Measurements from ENCODE around the gene STARD10. TPM values are rescaled to one million over a fixed set of nuclear protein-coding genes. Genes with fewer than 3 reads are reported as not detected.

STARD10 gene
- total RNA-seq, 4 donors from 2014 or later: 42.2 to 83.1 (median 49.4) TPM

- peak overlapping the region; percentile 11 to 48 (median 44) for H3K27ac ChIP-seq
- no peaks in the 10 kb centered on the region for H3K27me3 ChIP-seq
- DNase-seq: no peak
- 57% methylated on average over 3 of the region's 8 CpGs; no CpG with 5 or more reads in 1 of the 2 donors for WGBS, 2 donors
- no peak overlapping the region for H3K4me3 ChIP-seq
- H3K36me3 ChIP-seq: no peaks in the 10 kb centered on the region
- peaks cover 36 to 83% (median 55%) of the 10 kb centered on the region in 3 donors for H3K4me1 ChIP-seq
- TF ChIP-seq, protein P1, sequence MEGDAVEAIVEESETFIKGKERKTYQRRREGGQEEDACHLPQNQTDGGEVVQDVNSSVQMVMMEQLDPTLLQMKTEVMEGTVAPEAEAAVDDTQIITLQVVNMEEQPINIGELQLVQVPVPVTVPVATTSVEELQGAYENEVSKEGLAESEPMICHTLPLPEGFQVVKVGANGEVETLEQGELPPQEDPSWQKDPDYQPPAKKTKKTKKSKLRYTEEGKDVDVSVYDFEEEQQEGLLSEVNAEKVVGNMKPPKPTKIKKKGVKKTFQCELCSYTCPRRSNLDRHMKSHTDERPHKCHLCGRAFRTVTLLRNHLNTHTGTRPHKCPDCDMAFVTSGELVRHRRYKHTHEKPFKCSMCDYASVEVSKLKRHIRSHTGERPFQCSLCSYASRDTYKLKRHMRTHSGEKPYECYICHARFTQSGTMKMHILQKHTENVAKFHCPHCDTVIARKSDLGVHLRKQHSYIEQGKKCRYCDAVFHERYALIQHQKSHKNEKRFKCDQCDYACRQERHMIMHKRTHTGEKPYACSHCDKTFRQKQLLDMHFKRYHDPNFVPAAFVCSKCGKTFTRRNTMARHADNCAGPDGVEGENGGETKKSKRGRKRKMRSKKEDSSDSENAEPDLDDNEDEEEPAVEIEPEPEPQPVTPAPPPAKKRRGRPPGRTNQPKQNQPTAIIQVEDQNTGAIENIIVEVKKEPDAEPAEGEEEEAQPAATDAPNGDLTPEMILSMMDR (IDR thresholded peaks at IDR 0.05): no peak
- no peak for TF ChIP-seq POLR2A (IDR thresholded peaks at IDR 0.05)
- H3K9me3 ChIP-seq: no peaks in the 10 kb centered on the region
- intact Hi-C loops (cut with DNase I): no loop called here
Measured at GRCh38 chr11:72741429-72741833, 52.4 kb downstream of the STARD10 start.

- Histone ChIP-seq H3K9me3 (no peaks in the 10 kb centered on the region), H3K27ac (peak overlapping the region; percentile 11 to 48 (median 44)), H3K4me1 (peaks cover 37 to 89% (median 58%) of the 10 kb centered on the region in 3 donors), H3K36me3 (no peaks in the 10 kb centered on the region), H3K4me3 (no peak overlapping the region), H3K27me3 (no peaks in the 10 kb centered on the region)
- 63 to 71% methylated on average over 6 to 9 of the region's 10 CpGs for WGBS, 2 donors
- no peak for DNase-seq
- TF ChIP-seq, protein P1 (IDR thresholded peaks at IDR 0.05): no peak
- no peak for TF ChIP-seq POLR2A (IDR thresholded peaks at IDR 0.05)
- intact Hi-C loops (cut with DNase I): no loop called here
Measured at GRCh38 chr11:72740562-72741428, 53.1 kb downstream of the STARD10 start.

DNA sequence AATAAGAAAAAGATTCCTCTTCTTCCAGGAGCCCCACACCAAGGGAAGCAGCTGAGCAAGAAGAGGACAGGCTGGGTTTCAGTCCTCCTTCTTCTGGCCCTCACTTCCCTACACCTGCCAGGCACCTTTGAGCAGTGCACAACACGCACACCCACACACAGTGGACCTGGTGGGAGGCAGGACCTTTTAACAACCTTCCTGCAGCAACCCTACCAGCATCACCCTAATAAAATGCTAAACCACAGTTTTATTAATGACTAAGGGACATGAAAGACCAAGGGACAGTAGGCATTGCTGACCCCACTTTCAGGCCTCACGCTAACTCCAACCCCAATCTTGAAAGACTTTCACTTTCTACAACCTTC lies 53.8 kb downstream of the STARD10 start:
- intact Hi-C loops (cut with DNase I): no loop called here
- Histone ChIP-seq H3K4me3 (no peak overlapping the region), H3K9me3 (no peaks in the 10 kb centered on the region), H3K4me1 (peaks cover 37 to 94% (median 59%) of the 10 kb centered on the region in 3 donors), H3K27me3 (no peaks in the 10 kb centered on the region), H3K36me3 (no peaks in the 10 kb centered on the region), H3K27ac (peak overlapping the region; percentile 4 to 86 (median 44))
- no peak for TF ChIP-seq POLR2A (IDR thresholded peaks at IDR 0.05)
- TF ChIP-seq, protein P1 (IDR thresholded peaks at IDR 0.05): no peak
- 79 to 86% methylated on average over 2 of the region's 2 CpGs for WGBS, 2 donors
- DNase-seq: no peak

DNA sequence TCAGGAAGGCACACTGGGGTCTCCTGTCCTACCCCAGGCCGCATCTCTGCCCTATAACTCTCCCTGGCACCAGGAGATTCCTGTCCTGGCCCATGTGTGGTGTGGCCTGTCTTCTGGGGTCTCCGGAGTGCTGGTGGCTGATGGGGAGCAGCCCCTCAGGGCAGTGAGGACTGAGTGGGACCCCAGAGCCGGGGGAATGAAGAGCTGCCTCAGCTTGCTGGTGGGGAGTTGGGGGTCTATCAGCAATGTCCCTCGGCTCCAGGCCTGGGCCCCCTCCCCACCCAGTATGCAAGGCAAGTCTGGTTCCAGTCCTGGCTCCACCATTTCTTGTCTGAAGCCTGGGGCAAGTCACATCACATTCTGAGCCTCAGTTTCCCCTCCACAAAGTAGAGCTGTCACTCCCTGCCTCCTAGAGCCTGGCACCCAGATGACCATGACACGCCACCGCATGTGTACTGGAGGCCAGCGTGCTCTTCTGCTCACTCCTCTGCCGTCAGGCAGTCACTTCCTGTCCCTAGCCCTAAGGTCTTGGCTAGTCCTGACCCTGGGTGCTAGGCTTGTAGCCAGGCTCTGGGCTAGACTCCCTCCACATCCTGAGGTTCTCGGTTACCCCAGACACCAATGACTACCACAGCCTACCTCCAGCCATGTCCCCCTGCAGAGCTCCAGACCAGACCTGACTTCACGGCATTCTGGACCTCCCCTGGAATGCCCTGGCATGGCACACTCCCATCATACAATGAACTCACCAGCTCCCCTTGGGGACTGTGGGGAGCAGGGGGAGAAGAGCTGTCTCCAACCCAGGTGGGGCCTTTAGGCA lies 54.4 kb downstream of the STARD10 start:
- WGBS, 2 donors: 69 to 91% methylated on average over 6 of the region's 10 CpGs
- no peak for DNase-seq
- H3K4me3 ChIP-seq: no peak overlapping the region
- H3K27ac ChIP-seq: peak overlapping the region; percentile 13 to 86 (median 54)
- H3K27me3 ChIP-seq: no peaks in the 10 kb centered on the region
- H3K9me3 ChIP-seq: no peaks in the 10 kb centered on the region
- no peak for TF ChIP-seq POLR2A (IDR thresholded peaks at IDR 0.05)
- TF ChIP-seq, protein P1 (IDR thresholded peaks at IDR 0.05): no peak
- peaks cover 37 to 88% (median 55%) of the 10 kb centered on the region in 3 donors for H3K4me1 ChIP-seq
- intact Hi-C loops (cut with DNase I): no loop called here
- no peaks in the 10 kb centered on the region for H3K36me3 ChIP-seq

Measured in esophagus squamous epithelium (tissue), 5 donors.